Activated naive CD4-positive, alpha-beta T cell treated with Interleukin-2 at 50 U/mL for 16 hours (primary cell): ENCODE results near the gene RNU1-1.
"Not testable (repeated sequence)": the region's sequence is repeated elsewhere in the genome, so short reads cannot be mapped to it uniquely, and the experiment has no call there.

Experiments
- DNase-seq: peaks from one replicate; pipeline ENCODE4 v3.0.0-alpha.2; 2020

The RNU1-1 gene

DNA sequence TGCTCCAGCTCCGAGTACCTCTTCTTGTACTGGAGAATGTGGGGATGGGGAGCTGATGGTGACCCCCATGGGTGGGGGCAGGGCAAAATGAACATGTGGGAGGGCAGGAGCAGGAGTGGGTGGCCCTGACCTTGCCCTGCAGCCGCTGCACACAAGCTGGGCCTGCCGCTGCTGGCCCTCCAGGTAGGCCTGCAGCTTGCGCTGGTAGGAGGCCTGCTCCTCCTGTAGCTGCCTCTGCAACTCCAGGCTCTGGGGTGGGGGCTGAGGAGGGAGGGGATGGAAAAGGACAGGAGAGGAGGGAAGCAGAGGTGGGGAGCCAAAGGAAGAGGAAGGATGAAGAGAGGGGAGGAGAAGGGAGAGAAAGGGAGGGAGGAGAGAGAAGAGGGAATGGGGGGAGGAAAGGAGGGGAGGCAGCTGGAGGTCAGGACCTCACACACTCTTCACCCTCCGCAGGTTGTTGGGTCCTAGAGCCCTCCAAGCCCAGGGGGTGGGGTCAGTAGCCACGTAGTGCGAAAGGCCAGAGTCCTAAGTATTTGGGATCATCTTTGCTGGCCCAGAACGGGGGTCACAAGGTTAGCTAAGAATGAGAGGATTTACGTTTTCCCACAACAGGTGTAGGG is 22.9 kb downstream of the RNU1-1 start:
- no peak for DNase-seq

GRCh38 chr1:16489195-16489880 is 24.7 kb downstream of the RNU1-1 start:
- DNase-seq = not testable (repeated sequence)

DNA sequence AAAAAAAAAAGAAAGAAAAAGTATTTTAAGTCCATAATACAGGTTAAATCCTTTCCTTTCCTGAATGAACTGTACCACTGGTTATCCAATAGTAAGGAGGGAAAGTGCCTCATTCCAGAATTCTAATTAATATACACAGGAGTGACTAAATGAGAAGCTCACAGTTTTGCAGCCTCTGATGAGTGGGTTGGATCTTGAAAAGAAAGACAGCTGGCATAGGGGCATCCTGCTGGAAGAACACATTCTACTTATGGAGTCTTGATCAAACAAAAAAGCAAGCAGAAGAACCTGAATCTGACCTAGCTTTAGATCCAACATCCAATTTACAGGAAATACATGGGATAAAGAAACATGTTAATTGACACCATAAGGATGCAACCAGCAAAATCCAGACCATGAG is 27.1 kb downstream of the RNU1-1 start:
- DNase-seq = not testable (repeated sequence)

DNA sequence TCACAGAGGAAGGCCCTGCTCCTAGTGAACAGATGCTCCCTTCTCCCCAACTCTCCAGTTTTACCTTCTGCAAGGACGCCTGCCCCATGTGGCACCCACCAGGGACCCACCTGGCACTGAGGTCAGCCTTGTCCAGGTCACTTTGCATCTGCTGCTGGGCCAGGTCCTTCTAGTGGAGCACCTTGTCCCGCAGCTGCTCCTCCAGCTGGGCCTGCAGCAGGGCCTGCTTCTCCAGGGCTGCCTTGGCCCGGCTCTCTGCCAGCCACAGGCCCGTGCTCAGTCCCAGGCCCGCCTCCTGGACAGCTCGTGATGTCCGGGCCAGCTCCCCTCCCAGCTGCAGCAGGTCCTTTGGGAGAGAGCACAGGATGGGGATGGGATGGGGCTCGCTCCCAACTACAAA is 27.8 kb downstream of the RNU1-1 start:
- DNase-seq = not testable (repeated sequence)

- DNase-seq = no peak
Observed at GRCh38 chr1:16484931-16485330, 29.2 kb downstream of the RNU1-1 start.

DNA sequence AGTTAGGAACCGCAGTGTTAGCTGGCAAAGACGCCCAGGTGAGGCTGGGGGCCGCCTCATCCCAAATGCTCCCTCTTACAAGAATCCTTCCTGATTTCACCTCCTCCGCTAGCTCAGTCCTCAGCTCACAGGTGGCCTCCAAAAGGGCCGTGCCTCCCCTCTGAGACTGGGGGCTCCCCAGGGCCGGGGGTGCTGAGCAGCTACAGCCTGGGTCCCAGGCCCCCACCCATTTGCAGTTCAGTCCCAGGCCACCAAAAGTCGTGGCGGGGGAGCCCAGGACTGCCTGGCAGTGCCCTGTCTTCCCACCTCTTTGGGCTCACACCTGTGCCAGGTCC is 29.6 kb downstream of the RNU1-1 start:
- DNase-seq = no peak

DNA sequence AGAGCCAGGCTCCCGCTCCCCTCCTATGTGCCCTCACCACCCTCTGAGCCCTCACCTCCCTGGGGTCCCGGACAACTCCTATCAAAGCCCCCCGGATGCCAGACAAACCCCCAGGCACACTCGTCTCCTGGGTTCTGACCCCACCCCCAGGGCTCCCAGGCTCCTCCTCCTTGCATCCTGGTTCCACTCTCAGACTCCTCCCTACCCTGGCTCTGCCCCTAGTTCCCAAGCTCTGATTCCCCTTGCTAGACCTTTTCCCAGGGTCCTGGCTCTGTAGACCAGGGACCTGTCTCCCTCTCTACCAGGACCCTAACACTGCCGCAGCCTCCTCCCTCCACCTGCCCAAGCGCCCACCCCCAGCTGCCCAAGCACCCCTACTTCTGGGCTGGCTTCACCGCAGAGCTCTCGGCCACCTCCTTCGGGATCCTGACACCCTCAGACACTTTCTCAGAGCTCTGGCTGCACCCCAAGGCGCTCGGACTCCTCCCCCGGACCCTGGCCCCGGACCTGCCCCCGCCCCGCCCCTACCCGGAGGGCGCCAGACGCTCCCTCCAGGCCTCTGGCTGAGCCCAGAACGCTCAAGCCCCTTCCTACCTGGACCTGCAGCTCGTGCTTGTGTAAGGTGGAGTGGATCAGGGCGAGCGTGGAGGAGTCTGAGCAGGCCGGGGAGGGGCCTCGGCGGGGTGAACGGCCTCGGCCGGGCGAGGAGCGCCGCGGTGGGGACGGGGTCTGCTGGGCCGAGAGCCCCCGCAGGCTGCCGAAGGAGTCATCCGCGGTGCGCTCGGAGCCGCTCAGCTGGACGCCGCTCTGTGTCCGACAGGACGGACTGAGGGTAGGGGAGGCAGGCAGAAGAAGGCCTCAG is 30.2 kb downstream of the RNU1-1 start:
- DNase-seq = not testable (repeated sequence)

GRCh38 chr1:16483146-16483545 is 30.9 kb downstream of the RNU1-1 start:
- DNase-seq = not testable (repeated sequence)

DNA sequence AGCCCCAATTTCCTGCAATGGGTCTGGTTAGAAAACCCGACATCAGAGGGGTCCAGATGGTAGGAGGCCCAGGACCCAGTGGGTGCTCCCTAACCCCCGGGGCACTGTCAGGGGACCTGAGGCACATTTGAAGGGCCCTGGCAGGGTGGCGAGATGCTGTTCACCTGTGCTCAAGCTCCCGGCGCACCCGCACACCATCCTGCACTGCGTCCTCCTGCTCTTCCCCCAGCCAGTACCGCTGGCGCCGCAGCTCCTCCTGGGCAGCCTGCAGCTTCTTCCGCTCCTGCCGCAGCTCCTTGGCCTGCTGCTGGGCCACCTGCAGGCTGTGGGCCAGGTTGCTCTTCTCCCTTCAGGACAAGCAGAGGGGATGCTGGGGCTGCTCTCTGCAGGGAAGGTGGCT is 36.0 kb downstream of the RNU1-1 start:
- DNase-seq = no peak

- DNase-seq = not testable (repeated sequence)
Observed at GRCh38 chr1:16475771-16476770, 38.0 kb downstream of the RNU1-1 start.

GRCh38 chr1:16474891-16475290 is 39.2 kb downstream of the RNU1-1 start:
- not testable (repeated sequence) for DNase-seq

- no peak for DNase-seq
Observed at GRCh38 chr1:16474166-16474800, 39.8 kb downstream of the RNU1-1 start.

- no peak for DNase-seq
Observed at GRCh38 chr1:16468558-16468957, 45.5 kb downstream of the RNU1-1 start.

DNA sequence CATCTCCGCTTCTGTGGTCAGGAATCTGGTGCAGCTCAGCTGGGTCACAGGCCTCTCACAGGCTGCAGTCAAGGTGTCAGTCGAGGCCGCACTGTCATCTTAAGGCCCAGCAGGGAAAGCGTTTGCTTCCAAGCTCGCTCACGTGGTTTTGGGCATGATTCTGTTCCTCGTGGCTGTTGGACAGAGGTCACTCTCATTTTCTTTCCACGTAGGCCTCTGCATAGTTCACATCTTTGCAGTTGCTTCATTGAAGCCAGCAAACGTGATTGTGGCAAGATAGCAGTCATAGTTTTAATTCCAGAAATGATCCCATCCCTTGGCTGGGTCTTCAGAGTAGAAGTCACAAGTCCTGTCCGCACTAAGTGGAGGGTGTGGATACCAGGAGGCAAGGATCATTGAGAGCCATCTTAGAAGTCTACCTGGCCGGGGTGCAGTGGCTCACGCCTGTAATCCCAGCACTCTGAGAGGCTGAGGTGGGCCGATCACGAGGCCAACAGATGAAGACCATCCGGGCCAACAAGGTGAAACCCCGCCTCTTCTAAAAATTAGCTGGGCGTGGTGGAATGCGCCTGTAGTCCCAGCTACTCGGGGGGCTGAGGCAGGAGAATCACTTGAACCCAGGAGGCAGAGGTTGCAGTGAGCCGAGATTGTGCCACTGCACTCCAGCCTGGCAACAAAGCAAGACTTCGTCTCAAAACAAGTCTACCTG is 49.0 kb downstream of the RNU1-1 start:
- DNase-seq = no peak
